CD14-positive monocyte (primary cell): ENCODE measurements around the gene P4HB. TPM values are rescaled to one million over a fixed set of nuclear protein-coding genes. Genes with fewer than 3 reads are reported as not detected.

Source experiments
- DNase-seq, 3 donors: peaks; one replicate each; pipeline ENCODE4 v3.0.0-alpha.2; 2011 to 2022
- H2AFZ ChIP-seq: 2 replicates; pipeline ENCODE4 v1.6.0; 2012; ENCODE audit warnings: mild to moderate bottlenecking, low read depth, low read length, inconsistent platforms; ENCODE audit not compliant: insufficient read depth, poor library complexity, severe bottlenecking
- H3K27ac ChIP-seq, 2 donors: 1 replicate in 1 of 2; 2 replicates in 1 of 2; pipeline ENCODE4 v1.5.1; 2012 to 2013; ENCODE audit warnings: low read length in 2 of 2, control low read depth in 1 of 2, inconsistent platforms in 1 of 2, low read depth in 1 of 2, mild to moderate bottlenecking in 1 of 2
- H3K27me3 ChIP-seq, 2 donors: one replicate each; pipeline versions ENCODE4 v1.6.0 to v1.6.1; 2011 to 2013; ENCODE audit warnings: low read length in 2 of 2; ENCODE audit not compliant: control insufficient read depth in 2 of 2, insufficient read depth in 2 of 2
- H3K36me3 ChIP-seq, 2 donors: replicated peaks in 1 of 2; 1 replicate in 1 of 2; 2 replicates in 1 of 2; pipeline versions ENCODE4 v1.5.1 to v1.6.1; 2012 to 2013; ENCODE audit warnings: low read length in 2 of 2, control low read depth in 1 of 2, inconsistent platforms in 1 of 2, mild to moderate bottlenecking in 1 of 2; ENCODE audit not compliant: insufficient read depth in 2 of 2, control insufficient read depth in 1 of 2
- H3K4me1 ChIP-seq, 2 donors: 1 replicate in 1 of 2; 2 replicates in 1 of 2; pipeline versions ENCODE4 v1.5.1 to v1.6.1; 2012 to 2013; ENCODE audit warnings: low read length in 2 of 2, control low read depth in 1 of 2, inconsistent platforms in 1 of 2, mild to moderate bottlenecking in 1 of 2, moderate library complexity in 1 of 2; ENCODE audit not compliant: insufficient read depth in 2 of 2, control insufficient read depth in 1 of 2
- H3K4me2 ChIP-seq: replicated peaks from 2 replicates; pipeline ENCODE3; 2012; ENCODE audit warnings: low read length, moderate library complexity, mild to moderate bottlenecking; ENCODE audit not compliant: poor library complexity, severe bottlenecking; ENCODE audit errors: extremely low read depth
- H3K4me3 ChIP-seq, 3 experiments: fragments of 200-600 bp in 1 of 3; sonication (generic) in 1 of 3; replicated peaks in 1 of 3; 1 replicate in 2 of 3; 2 replicates in 1 of 3; pipeline ENCODE4 v1.5.1; 2011 to 2013; ENCODE audit warnings: low read length in 3 of 3, mild to moderate bottlenecking in 3 of 3, control low read depth in 2 of 3, low read depth in 2 of 3, inconsistent platforms in 1 of 3, moderate library complexity in 1 of 3
- H3K79me2 ChIP-seq: 2 replicates; pipeline ENCODE4 v1.6.0; 2012; ENCODE audit warnings: mild to moderate bottlenecking, control low read depth, inconsistent platforms, low read length, moderate library complexity; ENCODE audit not compliant: insufficient read depth
- H3K9ac ChIP-seq: 2 replicates; pipeline ENCODE4 v1.6.0; 2017; ENCODE audit warnings: low read length, mild to moderate bottlenecking; ENCODE audit not compliant: insufficient read depth, poor library complexity, severe bottlenecking
- H3K9me3 ChIP-seq, 2 donors: replicated peaks in 1 of 2; 1 replicate in 1 of 2; 2 replicates in 1 of 2; pipeline versions ENCODE4 v1.5.1 to v1.6.1; 2012 to 2013; ENCODE audit warnings: low read length in 2 of 2, control low read depth in 1 of 2; ENCODE audit not compliant: control insufficient read depth in 1 of 2, insufficient read depth in 1 of 2
- H4K20me1 ChIP-seq: 2 replicates; pipeline ENCODE4 v1.6.0; 2012; ENCODE audit warnings: mild to moderate bottlenecking, low read length, control low read depth, moderate library complexity; ENCODE audit not compliant: insufficient read depth
- H3K27ac Mint-ChIP-seq, 7 donors: one replicate each; pipeline ENCODE4 v1.8.0; 2020; ENCODE audit warnings: mild to moderate bottlenecking in 7 of 7, mixed read lengths in 7 of 7, moderate library complexity in 6 of 7, inconsistent platforms in 2 of 7
- H3K27me3 Mint-ChIP-seq, 3 donors: one replicate each; pipeline ENCODE4 v1.8.0; 2021 to 2022; ENCODE audit warnings: low read depth in 3 of 3, mild to moderate bottlenecking in 3 of 3, mixed read lengths in 3 of 3, moderate library complexity in 3 of 3, inconsistent platforms in 1 of 3
- H3K36me3 Mint-ChIP-seq, 2 donors: one replicate each; pipeline ENCODE4 v1.8.0; 2020; ENCODE audit warnings: mixed read lengths in 2 of 2, inconsistent platforms in 1 of 2, mild to moderate bottlenecking in 1 of 2
- H3K4me1 Mint-ChIP-seq: one replicate; pipeline ENCODE4 v1.8.0; 2020; ENCODE audit warnings: mild to moderate bottlenecking, mixed read lengths
- H3K4me3 Mint-ChIP-seq, 2 donors: one replicate each; pipeline ENCODE4 v1.8.0; 2020; ENCODE audit warnings: mild to moderate bottlenecking in 2 of 2, mixed read lengths in 2 of 2, moderate library complexity in 1 of 2
- H3K9me3 Mint-ChIP-seq, 7 donors: one replicate each; pipeline ENCODE4 v1.8.0; 2020 to 2022; ENCODE audit warnings: mixed read lengths in 7 of 7, mild to moderate bottlenecking in 6 of 7, moderate library complexity in 6 of 7, inconsistent platforms in 2 of 7
- WGBS: methylation state at CpG from one replicate; pipeline ENCODE4 v1.1.5; 2013; ENCODE audit warnings: missing lambda C conversion rate; ENCODE audit not compliant: insufficient coverage; 5-methylcytosine and 5-hydroxymethylcytosine counted together
- intact Hi-C, 2 donors: fragments of 100-400 bp; cut with micrococcal nuclease; formaldehyde crosslinking; loops; one replicate each; pipeline versions ENCODE4 v1.15.0 to v1.15.1; 2023
- polyA plus RNA-seq, 3 donors: library from polyadenylated mRNA; depleted of rRNA in 1 of 3; unstranded in 2 of 3; stranded (reverse) in 1 of 3; fragments of 300-500 nt in 2 of 3; fragments of >200 nt in 1 of 3; fragmentation: Illumina TruSeq in 2 of 3; gene quantifications; 1 replicate in 2 of 3; 2 replicates in 1 of 3; pipeline ENCODE4 v1.2.3, GENCODE V29; 2012 to 2021
- TF ChIP-seq, protein P1 (sequence below): fragments of 200-600 bp; IDR thresholded peaks from one replicate; pipeline ENCODE4 v1.8.0; 2022; ENCODE audit warnings: antibody characterized with exemption, mild to moderate bottlenecking

Gene P4HB
- polyA plus RNA-seq, 3 donors = 108 to 297 (median 291) TPM

DNA sequence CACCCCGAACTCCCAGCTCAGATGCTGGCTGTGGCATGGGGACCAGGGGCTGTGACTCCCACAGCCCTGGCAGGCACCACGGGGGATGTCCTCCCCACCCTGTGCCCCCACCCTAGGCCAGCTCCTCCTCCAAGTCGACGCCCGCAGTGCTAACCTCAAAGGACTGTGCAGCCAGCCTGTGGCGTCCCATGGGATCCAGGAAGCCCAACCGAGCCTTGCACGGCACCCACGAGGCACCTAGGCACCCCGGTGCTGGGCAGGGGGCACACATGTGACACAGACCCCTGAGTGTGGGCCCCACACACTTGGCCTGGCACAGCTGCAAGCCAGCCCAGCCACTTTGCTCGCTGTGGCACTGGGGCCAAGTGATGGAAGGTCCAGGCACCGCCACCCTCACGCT is 52.5 kb downstream of the P4HB start:
- H3K4me3 Mint-ChIP-seq = no peak overlapping the region
- TF ChIP-seq, protein P1, sequence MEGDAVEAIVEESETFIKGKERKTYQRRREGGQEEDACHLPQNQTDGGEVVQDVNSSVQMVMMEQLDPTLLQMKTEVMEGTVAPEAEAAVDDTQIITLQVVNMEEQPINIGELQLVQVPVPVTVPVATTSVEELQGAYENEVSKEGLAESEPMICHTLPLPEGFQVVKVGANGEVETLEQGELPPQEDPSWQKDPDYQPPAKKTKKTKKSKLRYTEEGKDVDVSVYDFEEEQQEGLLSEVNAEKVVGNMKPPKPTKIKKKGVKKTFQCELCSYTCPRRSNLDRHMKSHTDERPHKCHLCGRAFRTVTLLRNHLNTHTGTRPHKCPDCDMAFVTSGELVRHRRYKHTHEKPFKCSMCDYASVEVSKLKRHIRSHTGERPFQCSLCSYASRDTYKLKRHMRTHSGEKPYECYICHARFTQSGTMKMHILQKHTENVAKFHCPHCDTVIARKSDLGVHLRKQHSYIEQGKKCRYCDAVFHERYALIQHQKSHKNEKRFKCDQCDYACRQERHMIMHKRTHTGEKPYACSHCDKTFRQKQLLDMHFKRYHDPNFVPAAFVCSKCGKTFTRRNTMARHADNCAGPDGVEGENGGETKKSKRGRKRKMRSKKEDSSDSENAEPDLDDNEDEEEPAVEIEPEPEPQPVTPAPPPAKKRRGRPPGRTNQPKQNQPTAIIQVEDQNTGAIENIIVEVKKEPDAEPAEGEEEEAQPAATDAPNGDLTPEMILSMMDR = no peak
- no peaks in the 10 kb centered on the region for H3K36me3 Mint-ChIP-seq
- Histone ChIP-seq H3K4me2 (no peak overlapping the region), H3K9ac (no peak overlapping the region), H3K4me1 (no peaks in the 10 kb centered on the region), H3K79me2 (no peaks in the 10 kb centered on the region), H3K4me3 (no peak overlapping the region), H3K36me3 (no peaks in the 10 kb centered on the region), H3K9me3 (peaks cover 4 to 6% of the 10 kb centered on the region in 2 donors), H3K27ac (no peak overlapping the region), H2AFZ (no peak overlapping the region), H4K20me1 (no peaks in the 10 kb centered on the region), H3K27me3 (peaks cover 11 to 53% of the 10 kb centered on the region in 2 donors)
- WGBS = 61% methylated on average over 12 of the region's 13 CpGs
- peaks cover 34 to 73% (median 56%) of the 10 kb centered on the region in 3 donors for H3K27me3 Mint-ChIP-seq
- H3K4me1 Mint-ChIP-seq = no peaks in the 10 kb centered on the region
- no peak overlapping the region for H3K27ac Mint-ChIP-seq
- intact Hi-C loops = no loop called here
- H3K9me3 Mint-ChIP-seq = peaks cover 0 to 8% (median 2%) of the 10 kb centered on the region in 7 donors
- no peak for DNase-seq

DNA sequence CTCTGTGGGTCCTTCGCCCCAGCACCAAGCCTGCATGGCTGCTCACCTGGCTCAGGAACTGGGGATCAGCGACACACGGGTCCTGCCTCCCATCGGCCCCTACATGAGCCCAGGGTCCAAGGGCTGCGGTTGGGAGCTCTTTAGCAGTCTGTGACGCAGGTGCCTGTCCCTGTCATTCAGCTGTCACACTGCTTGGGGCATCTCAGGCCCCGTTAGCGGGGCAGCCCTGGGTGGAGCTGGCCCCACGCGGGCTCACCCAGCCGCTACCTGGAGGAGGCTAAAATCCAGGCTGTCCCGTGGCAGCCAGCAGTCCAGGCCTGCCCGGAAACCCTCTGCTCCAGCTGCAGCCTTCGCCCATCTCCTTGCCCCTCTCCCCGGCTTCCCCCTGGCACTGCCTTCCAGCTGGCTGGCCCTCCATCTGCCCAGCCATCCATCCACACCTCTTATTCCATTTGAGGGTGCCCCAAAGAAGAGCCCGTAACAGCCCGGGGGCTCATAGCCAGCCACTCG is 53.1 kb downstream of the P4HB start:
- no peaks in the 10 kb centered on the region for H4K20me1 ChIP-seq
- no peak overlapping the region for H3K27ac ChIP-seq
- H3K9ac ChIP-seq = no peak overlapping the region
- H2AFZ ChIP-seq = no peak overlapping the region
- Mint-ChIP-seq H3K27me3 (peaks cover 40 to 79% (median 62%) of the 10 kb centered on the region in 3 donors), H3K27ac (no peak overlapping the region), H3K4me1 (no peaks in the 10 kb centered on the region), H3K9me3 (peaks cover 0 to 8% (median 2%) of the 10 kb centered on the region in 7 donors), H3K36me3 (no peaks in the 10 kb centered on the region), H3K4me3 (no peak overlapping the region)
- WGBS = 61% methylated on average over 18 of the region's 18 CpGs
- H3K79me2 ChIP-seq = no peaks in the 10 kb centered on the region
- TF ChIP-seq, protein P1 = no peak
- no peaks in the 10 kb centered on the region for H3K36me3 ChIP-seq
- intact Hi-C loops = no loop called here
- peaks cover 4 to 10% of the 10 kb centered on the region in 2 donors for H3K9me3 ChIP-seq
- H3K4me1 ChIP-seq = no peaks in the 10 kb centered on the region
- DNase-seq = no peak
- H3K4me3 ChIP-seq = no peak overlapping the region
- peaks cover 13 to 58% of the 10 kb centered on the region in 2 donors for H3K27me3 ChIP-seq
- H3K4me2 ChIP-seq = no peak overlapping the region
